Measurements from ENCODE around the gene SMLR1.
A peak's percentile ranks its signal among the peaks of the same experiment; 100 is the strongest.

Gene SMLR1

GRCh38 chr6:130836055-130836640, 8.9 kb downstream of the SMLR1 start:
- Histone ChIP-seq H3K9ac (no peak overlapping the region), H3K4me1 (0 out of 2 replicates have a peak, but pooled peaks cover 4% of the 10 kb centered on the region), H4K20me1 (no peaks in the 10 kb centered on the region), H3K27ac (no peak overlapping the region), H3K9me3 (no peaks in the 10 kb centered on the region), H3K4me3 (no peak overlapping the region), H3K4me2 (no peak overlapping the region), H3K27me3 (no peaks in the 10 kb centered on the region), H3K36me3 (peaks cover 21% of the 10 kb centered on the region)
- no peak for TF ChIP-seq Cebpa-rat (IDR thresholded peaks at IDR 0.05)

GRCh38 chr6:130837067-130837466, 9.9 kb downstream of the SMLR1 start:
- Histone ChIP-seq H3K36me3 (peaks cover 29% of the 10 kb centered on the region), H3K9ac (no peak overlapping the region), H3K27me3 (no peaks in the 10 kb centered on the region), H3K9me3 (no peaks in the 10 kb centered on the region), H3K4me3 (no peak overlapping the region), H3K4me2 (no peak overlapping the region), H3K4me1 (0 out of 2 replicates have a peak, but pooled peaks cover 4% of the 10 kb centered on the region), H3K27ac (no peak overlapping the region), H4K20me1 (no peaks in the 10 kb centered on the region)
- TF ChIP-seq Cebpa-rat (IDR thresholded peaks at IDR 0.05), result no peak

- Histone ChIP-seq H3K27me3 (no peaks in the 10 kb centered on the region), H3K9me3 (no peaks in the 10 kb centered on the region), H3K36me3 (peaks cover 29% of the 10 kb centered on the region), H3K9ac (no peak overlapping the region), H4K20me1 (no peaks in the 10 kb centered on the region), H3K27ac (no peak overlapping the region), H3K4me3 (no peak overlapping the region), H3K4me1 (0 out of 2 replicates have a peak, but pooled peaks cover 9% of the 10 kb centered on the region), H3K4me2 (no peak overlapping the region)
- TF ChIP-seq Cebpa-rat (IDR thresholded peaks at IDR 0.05), result no peak
Observed at GRCh38 chr6:130838250-130838860, 11.1 kb downstream of the SMLR1 start.

GRCh38 chr6:130838951-130839350, 11.7 kb downstream of the SMLR1 start:
- H3K27ac ChIP-seq, result no peak overlapping the region

GRCh38 chr6:130839379-130839778, 12.2 kb downstream of the SMLR1 start:
- Histone ChIP-seq H4K20me1 (no peaks in the 10 kb centered on the region), H3K4me1 (peaks cover 15% of the 10 kb centered on the region), H3K27ac (no peak overlapping the region), H3K36me3 (peaks cover 29% of the 10 kb centered on the region), H3K4me3 (no peak overlapping the region), H3K9me3 (no peaks in the 10 kb centered on the region), H3K9ac (no peak overlapping the region), H3K27me3 (no peaks in the 10 kb centered on the region), H3K4me2 (no peak overlapping the region)
- no peak for TF ChIP-seq Cebpa-rat (IDR thresholded peaks at IDR 0.05)

More at GRCh38 chr6:130838951-130839350, 11.7 kb downstream of the SMLR1 start:
- no peaks in the 10 kb centered on the region for H4K20me1 ChIP-seq
- H3K4me2 ChIP-seq, result no peak overlapping the region
- no peaks in the 10 kb centered on the region for H3K9me3 ChIP-seq
- H3K9ac ChIP-seq, result no peak overlapping the region
- no peak for TF ChIP-seq Cebpa-rat (IDR thresholded peaks at IDR 0.05)
- H3K4me1 ChIP-seq, result peaks cover 11% of the 10 kb centered on the region
- H3K36me3 ChIP-seq, result peaks cover 29% of the 10 kb centered on the region
- no peaks in the 10 kb centered on the region for H3K27me3 ChIP-seq
- H3K4me3 ChIP-seq, result no peak overlapping the region

GRCh38 chr6:130840050-130840449, 12.8 kb downstream of the SMLR1 start:
- Histone ChIP-seq H3K27ac (no peak overlapping the region), H3K36me3 (peaks cover 29% of the 10 kb centered on the region), H3K27me3 (no peaks in the 10 kb centered on the region), H4K20me1 (no peaks in the 10 kb centered on the region), H3K4me1 (peaks cover 20% of the 10 kb centered on the region), H3K9ac (no peak overlapping the region), H3K4me2 (no peak overlapping the region), H3K4me3 (no peak overlapping the region), H3K9me3 (no peaks in the 10 kb centered on the region)
- no peak for TF ChIP-seq Cebpa-rat (IDR thresholded peaks at IDR 0.05)

- H4K20me1 ChIP-seq, result no peaks in the 10 kb centered on the region
- no peak overlapping the region for H3K4me2 ChIP-seq
- peaks cover 29% of the 10 kb centered on the region for H3K36me3 ChIP-seq
- H3K4me1 ChIP-seq, result peaks cover 32% of the 10 kb centered on the region
- no peaks in the 10 kb centered on the region for H3K9me3 ChIP-seq
- no peak overlapping the region for H3K9ac ChIP-seq
- H3K27me3 ChIP-seq, result no peaks in the 10 kb centered on the region
- H3K27ac ChIP-seq, result no peak overlapping the region
- no peak overlapping the region for H3K4me3 ChIP-seq
- TF ChIP-seq Cebpa-rat (IDR thresholded peaks at IDR 0.05), result no peak
Observed at GRCh38 chr6:130841128-130841728, 14.0 kb downstream of the SMLR1 start.

GRCh38 chr6:130843575-130844320, 16.5 kb downstream of the SMLR1 start:
- Histone ChIP-seq H3K4me2 (no peak overlapping the region), H3K27me3 (no peaks in the 10 kb centered on the region), H4K20me1 (no peaks in the 10 kb centered on the region), H3K4me1 (peaks cover 52% of the 10 kb centered on the region), H3K9me3 (no peaks in the 10 kb centered on the region), H3K9ac (no peak overlapping the region), H3K27ac (no peak overlapping the region), H3K36me3 (peaks cover 24% of the 10 kb centered on the region), H3K4me3 (no peak overlapping the region)
- no peak for TF ChIP-seq Cebpa-rat (IDR thresholded peaks at IDR 0.05)

GRCh38 chr6:130846501-130846900, 19.3 kb downstream of the SMLR1 start:
- no peak for TF ChIP-seq Cebpa-rat (IDR thresholded peaks at IDR 0.05)
- H3K36me3 ChIP-seq, result peaks cover 11% of the 10 kb centered on the region
- H3K4me2 ChIP-seq, result peak overlapping the region; percentile 85
- H3K27me3 ChIP-seq, result no peaks in the 10 kb centered on the region
- no peaks in the 10 kb centered on the region for H4K20me1 ChIP-seq
- H3K4me1 ChIP-seq, result peaks cover 77% of the 10 kb centered on the region
- no peaks in the 10 kb centered on the region for H3K9me3 ChIP-seq
- peak overlapping the region; percentile 82 for H3K27ac ChIP-seq
- peak overlapping the region; percentile 42 for H3K9ac ChIP-seq
- no peak overlapping the region for H3K4me3 ChIP-seq
